ENCODE results near the gene MYL3. TPM values are rescaled to one million over a fixed set of nuclear protein-coding genes. Genes with fewer than 3 reads are reported as not detected.

The MYL3 gene
- polyA plus RNA-seq, 1 of the 3 experiments (the other 2 are of a cell fraction), result not detected

GRCh38 chr3:46908986-46909534 lies 45.8 kb upstream of the MYL3 start:
- H3F3A ChIP-seq (replicated peaks; ENCODE audit: insufficient read depth), result peaks cover 4% of the 10 kb centered on the region
- POLR2A ChIA-PET, result interaction anchor here (0.9 to 1.5 kb wide), 6 partner anchors 27 to 207 kb away, joined by 3 to 10 read pairs (median 3); partner anchors contain the start of gene CCDC12

GRCh38 chr3:46908294-46908985 lies 45.2 kb upstream of the MYL3 start:
- Histone ChIP-seq H3K9me3 (no peaks in the 10 kb centered on the region), H3K4me3 (ENCODE audit: low read depth in 2 of 2, low read length in 1 of 2) (no peak overlapping the region), H3K4me1 (ENCODE audit: control insufficient read depth in 1 of 2, insufficient read depth in 2 of 2, low read depth in 1 of 2, low read length in 1 of 2) (peaks cover 2 to 13% of the 10 kb centered on the region in 2 experiments; a peak in 3 of 4 replicates), H3K9me2 (no peaks in the 10 kb centered on the region), H3K79me2 (ENCODE audit: insufficient read depth) (no peaks in the 10 kb centered on the region), H3K27ac (ENCODE audit: low read depth in 2 of 2, low read length in 1 of 2) (no peak overlapping the region), H3K36me3 (replicated peaks in 1 of 2; ENCODE audit: control insufficient read depth in 1 of 2, insufficient read depth in 2 of 2, low read length in 1 of 2) (no peaks in the 10 kb centered on the region), H3K9ac (no peak overlapping the region), H2AFZ (ENCODE audit: low read depth) (no peak overlapping the region), H3F3A (replicated peaks; ENCODE audit: insufficient read depth) (peaks cover 4% of the 10 kb centered on the region), H3K27me3 (ENCODE audit: insufficient read depth) (no peaks in the 10 kb centered on the region), H4K20me1 (ENCODE audit: insufficient read depth) (no peaks in the 10 kb centered on the region), H3K4me2 (no peak overlapping the region)
- ChIA-PET POLR2A (interaction anchor here (1.0 to 1.5 kb wide), 3 partner anchors 63 to 206 kb away, joined by 3 to 10 read pairs (median 3); no protein-coding TSS in a partner anchor), CTCF (interaction anchor here (1.0 to 2.6 kb wide), 32 partner anchors 9 to 425 kb away, joined by 3 to 70 read pairs (median 12); partner anchors contain the start of genes MYL3, PTH1R and TMIE)
- no peak for DNase-seq
- 85% methylated on average over 24 of the region's 24 CpGs for WGBS (ENCODE audit: low lambda C conversion rate)
- TF ChIP-seq USF2 (IDR thresholded peaks at IDR 0.05; ENCODE audit: borderline replicate concordance, low read depth, low read length), result no peak
- TF ChIP-seq FOXJ3 (CRISPR knock-in tag; IDR thresholded peaks at IDR 0.05), result no peak
- TF ChIP-seq JUND (IDR thresholded peaks at IDR 0.05), result no peak
- TF ChIP-seq CTCF (IDR thresholded peaks at IDR 0.05), result peak; percentile 15; the same call in 1 of the 2 replicates
- TF ChIP-seq ELF1 (IDR thresholded peaks at IDR 0.05), result no peak
- no peak for TF ChIP-seq RXRA (IDR thresholded peaks at IDR 0.05; ENCODE audit: borderline replicate concordance, low read depth)
- TF ChIP-seq MEF2A (IDR thresholded peaks at IDR 0.05; ENCODE audit: borderline replicate concordance, low read depth), result no peak
- TF ChIP-seq SMC3 (IDR thresholded peaks at IDR 0.05; ENCODE audit: low read depth, low read length), result no peak
- TF ChIP-seq NFIC (IDR thresholded peaks at IDR 0.05; ENCODE audit: borderline replicate concordance), result no peak
- no peak for TF ChIP-seq FOXM1 (IDR thresholded peaks at IDR 0.05; ENCODE audit: low read depth)
- TF ChIP-seq EP300 (IDR thresholded peaks at IDR 0.05; ENCODE audit: borderline replicate concordance in 1 of 2, low read depth in 1 of 2, low read length in 1 of 2), result no peak
- no peak for TF ChIP-seq POLR2AphosphoS5 (IDR thresholded peaks at IDR 0.05; ENCODE audit: low read depth, low read length)
- peak; percentile 36 for TF ChIP-seq RAD21 (IDR thresholded peaks at IDR 0.05; ENCODE audit: low read length)
- no peak for TF ChIP-seq SIN3A (IDR thresholded peaks at IDR 0.05; ENCODE audit: borderline replicate concordance, low read depth, low read length)
- TF ChIP-seq PBX3 (IDR thresholded peaks at IDR 0.05), result no peak

More at GRCh38 chr3:46908986-46909534, 45.8 kb upstream of the MYL3 start:
- Histone ChIP-seq H3K79me2 (ENCODE audit: insufficient read depth) (no peaks in the 10 kb centered on the region), H3K27ac (ENCODE audit: low read depth in 2 of 2, low read length in 1 of 2) (no peak overlapping the region), H3K4me3 (ENCODE audit: low read depth in 2 of 2, low read length in 1 of 2) (no peak overlapping the region; a peak in 1 of 4 replicates), H3K4me1 (ENCODE audit: control insufficient read depth in 1 of 2, insufficient read depth in 2 of 2, low read depth in 1 of 2, low read length in 1 of 2) (peaks cover 9 to 19% of the 10 kb centered on the region in 2 experiments), H2AFZ (ENCODE audit: low read depth) (no peak overlapping the region), H3K36me3 (replicated peaks in 1 of 2; ENCODE audit: control insufficient read depth in 1 of 2, insufficient read depth in 2 of 2, low read length in 1 of 2) (no peaks in the 10 kb centered on the region), H3K9me2 (no peaks in the 10 kb centered on the region), H4K20me1 (ENCODE audit: insufficient read depth) (no peaks in the 10 kb centered on the region), H3K9ac (no peak overlapping the region), H3K4me2 (no peak overlapping the region), H3K27me3 (ENCODE audit: insufficient read depth) (no peaks in the 10 kb centered on the region), H3K9me3 (no peaks in the 10 kb centered on the region)
- no peak for TF ChIP-seq NRF1 (IDR thresholded peaks at IDR 0.05; ENCODE audit: low read depth, low read length)
- TF ChIP-seq USF1 (IDR thresholded peaks at IDR 0.05; ENCODE audit: borderline replicate concordance, low read depth), result no peak
- no peak for TF ChIP-seq TEAD4 (IDR thresholded peaks at IDR 0.05; ENCODE audit: borderline replicate concordance, insufficient read depth)
- no peak for TF ChIP-seq TCF12 (IDR thresholded peaks at IDR 0.05)
- TF ChIP-seq POLR2AphosphoS5 (IDR thresholded peaks at IDR 0.05; ENCODE audit: low read depth, low read length), result no peak
- no peak for TF ChIP-seq SMC3 (IDR thresholded peaks at IDR 0.05; ENCODE audit: low read depth, low read length)
- TF ChIP-seq MAX (IDR thresholded peaks at IDR 0.05; ENCODE audit: low read depth), result no peak
- no peak for TF ChIP-seq RCOR1 (IDR thresholded peaks at IDR 0.05; ENCODE audit: low read length)
- CTCF ChIA-PET, result interaction anchor here (0.7 to 2.6 kb wide), 58 partner anchors 10 to 426 kb away, joined by 3 to 70 read pairs (median 6); partner anchors contain the start of genes MYL3, PTH1R and TMIE
- no peak for DNase-seq
- WGBS (ENCODE audit: low lambda C conversion rate), result 74% methylated on average over 4 of the region's 8 CpGs

Measured in SK-N-SH (cell line).